ENCODE data around the gene RUNX1. TPM values are rescaled to one million over a fixed set of nuclear protein-coding genes. Genes with fewer than 3 reads are reported as not detected.
A peak's percentile ranks its signal among the peaks of the same experiment; 100 is the strongest.

RUNX1 gene
- total and polyA plus RNA-seq, 3 experiments from 2014 or later = 22.0 to 41.5 (median 40.3) TPM

DNA sequence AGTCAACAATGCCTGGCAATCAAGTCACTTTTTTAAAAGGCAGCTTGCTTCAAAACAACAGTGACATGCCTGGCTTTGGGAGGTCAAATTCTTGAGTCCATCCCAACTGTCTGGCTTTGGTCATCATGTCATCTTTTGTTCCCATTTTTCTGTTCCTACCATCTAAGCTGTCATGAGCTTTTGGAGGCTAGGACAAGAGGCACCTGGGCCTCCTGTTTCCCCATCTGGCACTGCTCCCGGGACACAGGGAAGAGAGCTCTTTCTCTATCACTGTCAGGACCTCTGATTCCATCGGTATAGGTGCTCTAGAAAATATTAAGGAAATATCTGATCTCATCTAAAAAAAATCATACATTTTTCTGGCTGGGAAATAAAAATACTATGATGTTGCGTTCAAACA is 224.0 kb downstream of the RUNX1 start:
- DNase-seq = no peak
- ChIA-PET CTCF (no interaction called here), POLR2A (no interaction called here)
- H3K4me3 ChIP-seq (ENCODE audit: low read length) = no peak overlapping the region
- H3K36me3 ChIP-seq (ENCODE audit: insufficient read depth, low read length) = peaks cover 35% of the 10 kb centered on the region
- H3K4me1 ChIP-seq (ENCODE audit: insufficient read depth, low read length) = peaks cover 3% of the 10 kb centered on the region
- H3K27me3 ChIP-seq (ENCODE audit: insufficient read depth, low read length, poor library complexity, severe bottlenecking) = no peaks in the 10 kb centered on the region
- H3K4me3 Mint-ChIP-seq = no peak overlapping the region
- peak overlapping the region in 3 of 8 donors; percentile 24 to 62 (median 53) for H3K27ac Mint-ChIP-seq
- H3K9me3 ChIP-seq (ENCODE audit: low read length) = no peaks in the 10 kb centered on the region
- H3K36me3 Mint-ChIP-seq = peaks cover 36 to 84% (median 46%) of the 10 kb centered on the region in 3 donors
- H3K27me3 Mint-ChIP-seq = no peaks in the 10 kb centered on the region
- H3K4me1 Mint-ChIP-seq = peaks cover 24 to 38% (median 37%) of the 10 kb centered on the region in 3 donors
- H3K27ac ChIP-seq (ENCODE audit: low read depth, low read length) = no peak overlapping the region
- H3K9me3 Mint-ChIP-seq = peaks cover 0 to 5% (median 0%) of the 10 kb centered on the region in 5 donors

DNA sequence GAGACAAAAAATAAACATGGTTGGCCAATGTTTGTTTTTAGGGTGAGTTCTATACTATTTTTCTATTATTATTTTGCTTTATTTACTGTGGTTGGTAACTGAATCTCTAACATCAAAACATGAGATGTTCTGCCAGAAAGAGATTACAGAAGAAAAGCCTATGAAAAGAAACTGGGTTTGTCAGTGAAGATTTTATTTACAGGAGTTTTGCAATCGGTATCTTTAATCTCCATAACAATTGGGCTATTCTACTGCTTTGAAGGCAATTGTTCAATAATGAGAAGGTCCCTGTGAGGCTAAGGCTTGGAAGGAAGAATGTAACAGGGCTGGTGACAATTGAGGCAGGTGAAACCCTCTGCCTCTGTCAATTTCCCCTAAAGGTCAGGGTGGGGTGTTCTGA is 224.8 kb downstream of the RUNX1 start:
- Mint-ChIP-seq H3K9me3 (peaks cover 0 to 5% (median 0%) of the 10 kb centered on the region in 5 donors), H3K27ac (peak overlapping the region in 5 of 8 donors; percentile 3 to 54 (median 50))

DNA sequence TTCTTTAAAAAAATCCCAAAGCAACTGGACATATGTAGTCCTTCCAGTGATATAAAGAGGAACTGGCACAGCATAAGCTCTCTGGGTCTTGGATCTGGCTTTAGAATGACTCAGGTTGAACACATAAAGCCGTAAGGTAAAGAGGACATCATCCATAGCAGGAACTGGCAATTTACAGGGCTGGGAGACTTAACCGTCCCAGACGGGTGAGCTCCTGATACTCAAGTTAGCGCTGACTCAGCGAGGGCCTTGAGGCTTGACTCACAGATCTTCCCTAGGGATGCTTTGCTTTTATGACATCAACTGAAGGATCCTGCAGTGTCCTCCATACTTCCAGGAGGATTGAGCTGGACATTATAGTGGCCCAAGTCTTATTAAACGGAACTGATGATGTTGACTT is 226.2 kb downstream of the RUNX1 start:
- Mint-ChIP-seq H3K9me3 (peaks cover 0 to 1% (median 0%) of the 10 kb centered on the region in 5 donors), H3K27me3 (no peaks in the 10 kb centered on the region), H3K4me3 (no peak overlapping the region), H3K36me3 (peaks cover 19 to 84% (median 41%) of the 10 kb centered on the region in 3 donors), H3K27ac (peak overlapping the region in 2 of 8 donors; percentile 20 to 34), H3K4me1 (peaks cover 23 to 38% (median 32%) of the 10 kb centered on the region in 3 donors)
- H3K36me3 ChIP-seq (ENCODE audit: insufficient read depth, low read length) = peaks cover 44% of the 10 kb centered on the region
- no peaks in the 10 kb centered on the region for H3K9me3 ChIP-seq (ENCODE audit: low read length)
- no peaks in the 10 kb centered on the region for H3K27me3 ChIP-seq (ENCODE audit: insufficient read depth, low read length, poor library complexity, severe bottlenecking)
- ChIA-PET POLR2A (no interaction called here), CTCF (interaction anchor here (1.2 kb wide), 1 partner anchor 75 kb away, joined by 3 read pairs; no protein-coding TSS in a partner anchor)
- no peak overlapping the region for H3K4me3 ChIP-seq (ENCODE audit: low read length)
- H3K27ac ChIP-seq (ENCODE audit: low read depth, low read length) = no peak overlapping the region
- no peak for DNase-seq
- peaks cover 3% of the 10 kb centered on the region for H3K4me1 ChIP-seq (ENCODE audit: insufficient read depth, low read length)

More for the DNA sequence above, 224.8 kb downstream of the RUNX1 start:
- Histone ChIP-seq H3K9me3 (ENCODE audit: low read length) (no peaks in the 10 kb centered on the region), H3K36me3 (ENCODE audit: insufficient read depth, low read length) (peaks cover 32% of the 10 kb centered on the region), H3K27me3 (ENCODE audit: insufficient read depth, low read length, poor library complexity, severe bottlenecking) (no peaks in the 10 kb centered on the region), H3K27ac (ENCODE audit: low read depth, low read length) (no peak overlapping the region), H3K4me1 (ENCODE audit: insufficient read depth, low read length) (peaks cover 3% of the 10 kb centered on the region), H3K4me3 (ENCODE audit: low read length) (no peak overlapping the region)
- peaks cover 21 to 38% (median 37%) of the 10 kb centered on the region in 3 donors for H3K4me1 Mint-ChIP-seq
- peaks cover 31 to 84% (median 41%) of the 10 kb centered on the region in 3 donors for H3K36me3 Mint-ChIP-seq
- H3K27me3 Mint-ChIP-seq = no peaks in the 10 kb centered on the region
- no peak for DNase-seq
- ChIA-PET CTCF (no interaction called here), POLR2A (no interaction called here)
- no peak overlapping the region for H3K4me3 Mint-ChIP-seq

DNA sequence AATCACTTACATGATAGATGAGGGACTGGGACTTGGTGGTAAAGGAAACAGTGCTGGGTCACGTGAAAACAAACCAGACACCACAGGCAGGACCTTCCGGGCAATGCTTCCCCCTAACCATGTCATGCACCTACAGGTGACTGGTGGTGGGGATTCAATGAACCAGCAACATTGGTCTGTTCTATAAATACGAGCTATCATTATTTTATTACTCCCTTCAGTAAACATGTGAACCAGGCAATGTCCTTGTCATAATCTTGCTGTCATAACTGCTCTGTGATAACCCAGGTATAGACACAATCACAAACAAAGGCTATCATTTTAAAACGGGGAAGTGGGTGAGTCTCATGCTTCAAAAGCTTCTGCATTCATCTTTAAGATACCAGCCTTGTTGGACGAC is 226.9 kb downstream of the RUNX1 start:
- H3K36me3 ChIP-seq (ENCODE audit: insufficient read depth, low read length) = peaks cover 49% of the 10 kb centered on the region
- H3K4me1 Mint-ChIP-seq = peaks cover 29 to 38% (median 32%) of the 10 kb centered on the region in 3 donors
- H3K36me3 Mint-ChIP-seq = peaks cover 17 to 84% (median 36%) of the 10 kb centered on the region in 3 donors

DNA sequence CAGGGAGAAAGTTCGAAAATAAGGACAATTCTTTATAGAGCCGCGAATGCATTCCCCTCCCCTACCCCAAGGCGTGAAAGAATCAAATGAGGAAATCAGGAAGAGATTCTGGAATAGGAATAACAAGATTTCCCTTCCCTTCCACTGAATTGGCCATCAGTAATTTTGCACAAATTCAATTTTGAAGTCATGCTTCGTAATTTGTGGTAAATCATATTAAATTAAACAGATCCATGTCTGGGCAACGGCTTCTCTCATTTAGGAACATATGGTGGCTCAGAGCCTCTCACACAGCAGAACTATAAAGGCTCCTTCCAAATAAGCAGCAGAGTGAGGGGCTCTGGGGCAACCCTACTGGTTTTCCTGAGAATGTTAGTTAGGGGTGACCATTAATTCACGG is 227.4 kb downstream of the RUNX1 start:
- H3K4me3 Mint-ChIP-seq = no peak overlapping the region
- peaks cover 49% of the 10 kb centered on the region for H3K36me3 ChIP-seq (ENCODE audit: insufficient read depth, low read length)
- H3K27me3 ChIP-seq (ENCODE audit: insufficient read depth, low read length, poor library complexity, severe bottlenecking) = no peaks in the 10 kb centered on the region
- H3K27me3 Mint-ChIP-seq = no peaks in the 10 kb centered on the region
- peaks cover 28 to 37% (median 29%) of the 10 kb centered on the region in 3 donors for H3K4me1 Mint-ChIP-seq
- no peak overlapping the region for H3K27ac ChIP-seq (ENCODE audit: low read depth, low read length)
- DNase-seq = no peak
- ChIA-PET CTCF (interaction anchor here (1.2 kb wide), 1 partner anchor 76 kb away, joined by 3 read pairs; no protein-coding TSS in a partner anchor), POLR2A (no interaction called here)
- peaks cover 3% of the 10 kb centered on the region for H3K4me1 ChIP-seq (ENCODE audit: insufficient read depth, low read length)
- peaks cover 13 to 84% (median 31%) of the 10 kb centered on the region in 3 donors for H3K36me3 Mint-ChIP-seq
- H3K9me3 ChIP-seq (ENCODE audit: low read length) = no peaks in the 10 kb centered on the region
- no peaks in the 10 kb centered on the region for H3K9me3 Mint-ChIP-seq
- H3K27ac Mint-ChIP-seq = peak overlapping the region in 2 of 8 donors; percentile 12 to 50
- H3K4me3 ChIP-seq (ENCODE audit: low read length) = no peak overlapping the region

More for the DNA sequence above, 226.9 kb downstream of the RUNX1 start:
- Mint-ChIP-seq H3K4me3 (no peak overlapping the region), H3K27me3 (no peaks in the 10 kb centered on the region), H3K27ac (peak overlapping the region in 2 of 8 donors; percentile 1 to 50), H3K9me3 (peaks cover 0 to under 1% (median 0%) of the 10 kb centered on the region in 5 donors)
- POLR2A ChIA-PET = no interaction called here
- CTCF ChIA-PET = interaction anchor here (1.2 kb wide), 1 partner anchor 75 kb away, joined by 3 read pairs; no protein-coding TSS in a partner anchor
- peaks cover 3% of the 10 kb centered on the region for H3K4me1 ChIP-seq (ENCODE audit: insufficient read depth, low read length)
- no peaks in the 10 kb centered on the region for H3K9me3 ChIP-seq (ENCODE audit: low read length)
- H3K27me3 ChIP-seq (ENCODE audit: insufficient read depth, low read length, poor library complexity, severe bottlenecking) = no peaks in the 10 kb centered on the region
- H3K27ac ChIP-seq (ENCODE audit: low read depth, low read length) = no peak overlapping the region
- DNase-seq = no peak
- no peak overlapping the region for H3K4me3 ChIP-seq (ENCODE audit: low read length)

DNA sequence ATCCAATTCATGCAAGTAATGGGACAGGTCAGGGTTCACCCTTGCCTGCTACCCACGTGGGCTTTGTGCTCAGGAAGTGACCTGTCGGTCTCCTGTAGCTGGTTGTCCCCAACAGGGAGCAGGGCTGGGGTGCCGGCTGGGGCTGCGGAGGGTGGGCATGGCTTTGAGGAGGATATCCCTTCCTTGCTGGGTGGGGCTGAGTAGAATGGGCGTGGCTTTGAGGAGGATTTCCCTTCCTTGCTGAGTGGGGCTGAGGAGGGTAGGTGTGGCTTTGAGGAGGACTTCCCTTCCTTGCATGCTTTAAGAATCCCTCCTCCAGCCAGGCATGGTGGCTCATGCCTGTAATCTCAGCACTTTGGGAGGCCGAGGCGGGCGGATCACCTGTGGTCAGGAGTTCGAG is 229.1 kb downstream of the RUNX1 start:
- DNase-seq = no peak
- Histone ChIP-seq H3K27ac (ENCODE audit: low read depth, low read length) (no peak overlapping the region), H3K27me3 (ENCODE audit: insufficient read depth, low read length, poor library complexity, severe bottlenecking) (no peaks in the 10 kb centered on the region), H3K9me3 (ENCODE audit: low read length) (no peaks in the 10 kb centered on the region), H3K36me3 (ENCODE audit: insufficient read depth, low read length) (peaks cover 44% of the 10 kb centered on the region), H3K4me1 (ENCODE audit: insufficient read depth, low read length) (no peaks in the 10 kb centered on the region), H3K4me3 (ENCODE audit: low read length) (no peak overlapping the region)
- no peak overlapping the region for H3K4me3 Mint-ChIP-seq
- ChIA-PET POLR2A (no interaction called here), CTCF (no interaction called here)
- H3K36me3 Mint-ChIP-seq = peaks cover 8 to 88% (median 39%) of the 10 kb centered on the region in 3 donors
- H3K27me3 Mint-ChIP-seq = no peaks in the 10 kb centered on the region
- H3K4me1 Mint-ChIP-seq = peaks cover 34 to 42% (median 34%) of the 10 kb centered on the region in 3 donors
- H3K9me3 Mint-ChIP-seq = no peaks in the 10 kb centered on the region
- peak overlapping the region in 3 of 8 donors; percentile 52 to 75 (median 54) for H3K27ac Mint-ChIP-seq

DNA sequence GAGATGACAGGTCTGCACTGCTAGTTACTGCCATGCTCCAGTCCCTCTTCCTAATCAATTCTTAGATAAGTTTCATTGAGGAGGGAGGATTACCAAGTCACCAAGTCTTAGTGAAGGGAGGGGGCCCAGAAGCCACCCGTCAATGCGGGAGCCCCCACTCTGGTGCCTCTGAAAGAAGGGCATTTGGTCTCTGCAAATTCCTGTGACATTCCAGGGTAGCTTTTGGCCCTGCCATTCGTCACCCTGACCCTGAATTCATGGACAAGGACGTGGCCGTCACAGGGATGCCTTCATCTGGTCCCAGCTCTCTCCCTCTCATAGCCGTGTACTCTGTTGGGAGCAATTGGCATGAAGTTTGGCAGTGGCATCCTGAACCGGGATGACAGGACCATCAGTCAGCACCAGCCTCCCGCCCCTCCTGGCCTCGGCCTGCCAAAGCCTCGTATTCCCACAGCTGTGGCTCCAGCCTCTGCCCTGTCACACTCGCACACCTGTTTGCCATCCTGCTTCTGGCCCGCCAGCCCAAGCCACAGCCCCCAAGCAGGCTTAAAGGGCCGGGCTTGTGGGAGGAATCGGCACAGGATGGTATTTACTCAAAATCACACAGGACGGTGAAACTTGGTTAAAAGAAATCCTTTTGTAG is 229.6 kb downstream of the RUNX1 start:
- no peak overlapping the region for H3K4me3 Mint-ChIP-seq
- Histone ChIP-seq H3K27me3 (ENCODE audit: insufficient read depth, low read length, poor library complexity, severe bottlenecking) (no peaks in the 10 kb centered on the region), H3K4me3 (ENCODE audit: low read length) (no peak overlapping the region), H3K9me3 (ENCODE audit: low read length) (no peaks in the 10 kb centered on the region), H3K36me3 (ENCODE audit: insufficient read depth, low read length) (peaks cover 44% of the 10 kb centered on the region), H3K4me1 (ENCODE audit: insufficient read depth, low read length) (no peaks in the 10 kb centered on the region), H3K27ac (ENCODE audit: low read depth, low read length) (no peak overlapping the region)
- peak overlapping the region in 1 of 8 donors; percentile 52 for H3K27ac Mint-ChIP-seq
- POLR2A ChIA-PET = no interaction called here
- no peak for DNase-seq
- peaks cover 6 to 89% (median 36%) of the 10 kb centered on the region in 3 donors for H3K36me3 Mint-ChIP-seq
- peaks cover 38 to 46% (median 40%) of the 10 kb centered on the region in 3 donors for H3K4me1 Mint-ChIP-seq
- CTCF ChIA-PET = no interaction called here
- H3K9me3 Mint-ChIP-seq = no peaks in the 10 kb centered on the region
- H3K27me3 Mint-ChIP-seq = no peaks in the 10 kb centered on the region

DNA sequence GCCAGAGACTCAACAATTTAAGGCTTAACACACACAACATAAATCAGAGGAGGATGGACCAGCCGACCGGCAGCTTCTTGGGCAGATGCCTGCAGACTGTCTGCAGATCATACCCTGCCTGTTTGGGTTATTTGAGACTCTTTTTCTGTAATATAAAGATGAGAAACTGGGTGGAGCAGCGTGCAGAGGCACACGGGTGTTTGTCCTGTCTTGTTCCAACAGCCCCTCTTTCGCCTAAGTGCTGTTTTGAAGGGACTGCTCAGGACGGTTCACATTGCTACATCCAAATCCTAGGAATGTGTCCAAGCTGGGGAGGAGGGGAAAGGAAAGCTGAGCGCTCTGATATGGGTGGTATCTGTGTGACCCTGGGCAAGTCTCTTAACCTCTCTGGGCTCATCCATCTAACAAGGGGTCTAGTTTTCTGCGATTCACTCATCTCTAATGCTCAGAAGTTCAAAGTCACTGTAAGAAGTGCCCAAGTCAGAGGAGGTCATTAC is 230.4 kb downstream of the RUNX1 start:
- H3K36me3 Mint-ChIP-seq = peaks cover 4 to 88% (median 35%) of the 10 kb centered on the region in 3 donors
- no peaks in the 10 kb centered on the region for H3K27me3 ChIP-seq (ENCODE audit: insufficient read depth, low read length, poor library complexity, severe bottlenecking)
- no peak overlapping the region for H3K27ac ChIP-seq (ENCODE audit: low read depth, low read length)
- no peaks in the 10 kb centered on the region for H3K9me3 ChIP-seq (ENCODE audit: low read length)
- H3K4me3 ChIP-seq (ENCODE audit: low read length) = no peak overlapping the region
- no peak for DNase-seq
- H3K27ac Mint-ChIP-seq = peak overlapping the region in 2 of 8 donors; percentile 52 to 90
- peaks cover 38 to 51% (median 45%) of the 10 kb centered on the region in 3 donors for H3K4me1 Mint-ChIP-seq
- no peaks in the 10 kb centered on the region for H3K27me3 Mint-ChIP-seq
- peaks cover 4% of the 10 kb centered on the region for H3K4me1 ChIP-seq (ENCODE audit: insufficient read depth, low read length)
- CTCF ChIA-PET = interaction anchor here (0.9 kb wide), 1 partner anchor 71 kb away, joined by 3 read pairs; no protein-coding TSS in a partner anchor
- POLR2A ChIA-PET = no interaction called here
- no peaks in the 10 kb centered on the region for H3K9me3 Mint-ChIP-seq
- peaks cover 48% of the 10 kb centered on the region for H3K36me3 ChIP-seq (ENCODE audit: insufficient read depth, low read length)
- no peak overlapping the region for H3K4me3 Mint-ChIP-seq
